ENCODE data around the gene RBP3. TPM values are rescaled to one million over a fixed set of nuclear protein-coding genes. Genes with fewer than 3 reads are reported as not detected.

The RBP3 gene
- total RNA-seq, 2 experiments from 2014 or later: not detected

GRCh38 chr10:47371629-47372485 is 23.7 kb downstream of the RBP3 start:
- no peak for ATAC-seq
- Mint-ChIP-seq H3K4me3 (no peak overlapping the region), H3K27me3 (peaks cover 9% of the 10 kb centered on the region), H3K36me3 (ENCODE audit: low read depth) (no peaks in the 10 kb centered on the region), H3K9me3 (no peaks in the 10 kb centered on the region), H3K27ac (no peak overlapping the region), H3K4me1 (ENCODE audit: low read depth) (no peaks in the 10 kb centered on the region)
- no peak for TF ChIP-seq CTCF (IDR thresholded peaks at IDR 0.05)
- intact Hi-C loops (cut with micrococcal nuclease): no loop called here
- ChIA-PET POLR2A (interaction anchor here (1.1 kb wide), 1 partner anchor 9 kb away, joined by 3 read pairs; no protein-coding TSS in a partner anchor), CTCF (no interaction called here)
- no peak for DNase-seq

GRCh38 chr10:47372726-47373125 is 24.6 kb downstream of the RBP3 start:
- POLR2A ChIA-PET: interaction anchor here (1.0 to 1.1 kb wide), 2 partner anchors 9 to 13 kb away, joined by 3 to 4 read pairs; no protein-coding TSS in a partner anchor
- no peaks in the 10 kb centered on the region for H3K4me1 Mint-ChIP-seq (ENCODE audit: low read depth)
- H3K36me3 Mint-ChIP-seq (ENCODE audit: low read depth): no peaks in the 10 kb centered on the region
- H3K9me3 Mint-ChIP-seq: no peaks in the 10 kb centered on the region
- intact Hi-C loops (cut with micrococcal nuclease): no loop called here
- CTCF ChIA-PET: interaction anchor here (1.0 kb wide), 1 partner anchor 11 kb away, joined by 5 read pairs; no protein-coding TSS in a partner anchor
- no peak for TF ChIP-seq CTCF (IDR thresholded peaks at IDR 0.05)
- H3K27me3 Mint-ChIP-seq: peaks cover 16% of the 10 kb centered on the region
- H3K27ac Mint-ChIP-seq: no peak overlapping the region
- H3K4me3 Mint-ChIP-seq: no peak overlapping the region
- DNase-seq (no peak), ATAC-seq (no peak)

- no peaks in the 10 kb centered on the region for H3K9me3 Mint-ChIP-seq
- no peaks in the 10 kb centered on the region for H3K36me3 Mint-ChIP-seq (ENCODE audit: low read depth)
- no peak for DNase-seq
- ChIA-PET CTCF (interaction anchor here (1.6 kb wide), 1 partner anchor 13 kb away, joined by 4 read pairs; no protein-coding TSS in a partner anchor), POLR2A (no interaction called here)
- ATAC-seq: no peak
- no peak overlapping the region for H3K4me3 Mint-ChIP-seq
- H3K27ac Mint-ChIP-seq: no peak overlapping the region
- intact Hi-C loops (cut with micrococcal nuclease): no loop called here
- H3K27me3 Mint-ChIP-seq: peaks cover 24% of the 10 kb centered on the region
- no peak for TF ChIP-seq CTCF (IDR thresholded peaks at IDR 0.05)
- peaks cover 2% of the 10 kb centered on the region for H3K4me1 Mint-ChIP-seq (ENCODE audit: low read depth)
Measured at GRCh38 chr10:47374611-47375536, 26.7 kb downstream of the RBP3 start.

GRCh38 chr10:47376522-47377220 is 28.5 kb downstream of the RBP3 start:
- ChIA-PET CTCF (interaction anchor here (0.7 to 3.0 kb wide), 2 partner anchors 14 to 36 kb away, joined by 4 to 11 read pairs; no protein-coding TSS in a partner anchor), POLR2A (no interaction called here)
- Mint-ChIP-seq H3K27me3 (peaks cover 34% of the 10 kb centered on the region), H3K36me3 (ENCODE audit: low read depth) (no peaks in the 10 kb centered on the region), H3K4me1 (ENCODE audit: low read depth) (peaks cover 6% of the 10 kb centered on the region), H3K4me3 (no peak overlapping the region), H3K27ac (no peak overlapping the region), H3K9me3 (no peaks in the 10 kb centered on the region)
- ATAC-seq (no peak), DNase-seq (no peak)
- no peak for TF ChIP-seq CTCF (IDR thresholded peaks at IDR 0.05)
- intact Hi-C loops (cut with micrococcal nuclease): no loop called here

Data from activated CD8-positive, alpha-beta T cell treated with anti-CD3 and anti-CD28 coated beads for 36 hours (primary cell).